C4-2B (cell line): Measurements from ENCODE around the gene SYT2.
A peak's percentile ranks its signal among the peaks of the same experiment; 100 is the strongest.
"Not testable (repeated sequence)": the region's sequence is repeated elsewhere in the genome, so short reads cannot be mapped to it uniquely, and the experiment has no call there.

Experiments used
- H3K27ac ChIP-seq: fragments of 450-650 bp; 2 replicates; pipeline ENCODE4 v1.5.1; 2017
- CTCF ChIP-seq: fragments of 450-650 bp; conservative IDR thresholded peaks from 2 replicates; pipeline ENCODE4 v1.5.1; 2017; ENCODE audit warnings: mild to moderate bottlenecking
- ZFX ChIP-seq: fragments of 450-650 bp; IDR thresholded peaks from 2 replicates; pipeline ENCODE4 v1.6.1; 2017

The SYT2 gene

GRCh38 chr1:202628646-202629215, 81.5 kb downstream of the SYT2 start:
- TF ChIP-seq ZFX (no peak), CTCF (no peak)

GRCh38 chr1:202627841-202628565, 82.3 kb downstream of the SYT2 start:
- H3K27ac ChIP-seq, result no peak overlapping the region
- no peak for TF ChIP-seq ZFX
- TF ChIP-seq CTCF, result no peak

More at GRCh38 chr1:202628646-202629215, 81.5 kb downstream of the SYT2 start:
- no peak overlapping the region for H3K27ac ChIP-seq

- H3K27ac ChIP-seq, result not testable (repeated sequence)
Measured at GRCh38 chr1:202627036-202627435, 83.2 kb downstream of the SYT2 start.

- peak; percentile 75 for TF ChIP-seq CTCF
- TF ChIP-seq ZFX, result no peak
Measured at GRCh38 chr1:202625416-202626360, 84.6 kb downstream of the SYT2 start.

GRCh38 chr1:202624781-202625108, 85.5 kb downstream of the SYT2 start:
- H3K27ac ChIP-seq, result no peak overlapping the region
- no peak for TF ChIP-seq CTCF
- no peak for TF ChIP-seq ZFX

More at GRCh38 chr1:202625416-202626360, 84.6 kb downstream of the SYT2 start:
- H3K27ac ChIP-seq, result no peak overlapping the region

DNA sequence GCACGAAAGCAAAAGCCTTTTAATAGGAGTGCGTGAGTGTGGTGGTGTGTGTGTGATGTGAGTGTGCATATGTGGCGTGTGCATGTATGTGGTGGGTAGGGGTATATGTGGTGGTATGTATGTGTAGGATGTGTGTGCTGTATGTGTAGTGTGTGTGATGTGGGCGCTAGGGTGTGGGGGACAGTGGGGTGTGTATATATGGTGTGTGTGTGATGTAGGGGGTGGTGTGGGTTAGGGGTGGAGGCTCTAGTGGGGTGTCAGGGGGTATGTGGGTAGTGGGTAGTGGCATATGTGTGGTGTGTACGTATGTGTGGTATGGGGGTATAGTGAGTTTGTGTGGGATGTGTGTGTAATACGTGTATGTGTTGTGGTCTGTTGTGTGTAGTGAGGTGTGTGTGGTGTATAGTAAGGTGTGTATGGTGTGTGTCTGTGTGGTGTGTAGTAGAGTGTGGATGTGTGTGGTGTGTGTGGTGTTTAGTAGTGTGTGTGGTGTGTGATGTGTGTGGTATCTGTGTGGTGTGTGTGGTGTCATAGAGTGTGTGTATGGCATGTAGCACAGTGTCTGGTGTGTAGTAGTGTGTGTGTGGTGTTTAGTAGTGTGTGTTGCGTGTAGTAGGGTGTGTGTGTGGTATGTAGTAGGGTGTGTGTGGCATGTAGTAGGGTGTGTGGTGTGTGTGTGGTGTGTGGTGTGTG, 86.0 kb downstream of the SYT2 start:
- TF ChIP-seq CTCF, result no peak
- TF ChIP-seq ZFX, result no peak

GRCh38 chr1:202623476-202623875, 86.8 kb downstream of the SYT2 start:
- H3K27ac ChIP-seq, result not testable (repeated sequence)

More for the DNA sequence above, 86.0 kb downstream of the SYT2 start:
- no peak overlapping the region for H3K27ac ChIP-seq

DNA sequence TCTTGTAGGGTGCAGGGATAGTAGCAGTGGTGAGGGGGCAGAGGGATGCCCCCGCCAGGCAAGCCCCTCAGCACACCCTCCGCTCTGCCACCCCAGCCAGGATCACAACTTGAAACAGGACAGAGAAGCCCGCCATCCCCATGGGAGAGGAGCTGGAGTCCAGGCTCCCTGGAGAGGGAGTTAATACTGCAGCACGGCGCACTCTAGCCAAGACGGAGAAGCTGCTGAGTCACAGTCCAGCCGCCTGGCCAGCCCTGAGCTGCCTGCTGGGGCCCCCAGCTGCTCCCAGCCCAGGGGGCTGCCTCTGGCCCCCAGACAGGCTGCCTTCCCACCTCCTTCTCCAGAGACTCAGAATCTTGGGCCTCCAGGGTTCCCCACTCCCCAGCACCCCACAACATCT, 87.2 kb downstream of the SYT2 start:
- H3K27ac ChIP-seq, result no peak overlapping the region
- no peak for TF ChIP-seq ZFX
- no peak for TF ChIP-seq CTCF
